ENCODE results near the gene PNP.
A peak's percentile ranks its signal among the peaks of the same experiment; 100 is the strongest.

PNP gene

GRCh38 chr14:20508367-20508766 is 39.2 kb downstream of the PNP start:
- H3K14ac ChIP-seq (ENCODE audit: low read length in 2 of 2) = no peak overlapping the region
- 88% methylated on average over 8 of the region's 8 CpGs for WGBS
- H3K4me1 ChIP-seq (ENCODE audit: control insufficient read depth, insufficient read depth, low read depth, low read length) = no peaks in the 10 kb centered on the region

GRCh38 chr14:20512177-20512905 is 43.1 kb downstream of the PNP start:
- WGBS = 76% methylated on average over 6 of the region's 7 CpGs
- H2AFZ ChIP-seq (ENCODE audit: low read depth, low read length) = no peak overlapping the region
- H3K18ac ChIP-seq (ENCODE audit: low read depth in 1 of 2, low read length in 2 of 2) = no peak overlapping the region
- no peak overlapping the region for H2BK120ac ChIP-seq (ENCODE audit: low read depth, low read length)
- H3K23ac ChIP-seq (ENCODE audit: low read length in 2 of 2) = no peak overlapping the region
- H3K27ac ChIP-seq (ENCODE audit: low read length, poor library complexity, severe bottlenecking) = no peak overlapping the region
- H3K4ac ChIP-seq (ENCODE audit: low read depth in 1 of 2, low read length in 2 of 2) = no peak overlapping the region
- H2BK5ac ChIP-seq (ENCODE audit: low read depth, low read length, poor library complexity, severe bottlenecking) = no peak overlapping the region
- peaks cover 8 to 11% of the 10 kb centered on the region in 2 experiments for H3K27me3 ChIP-seq (ENCODE audit: control insufficient read depth in 1 of 2, insufficient read depth in 1 of 2, low read length in 2 of 2)
- no peak overlapping the region for H2BK15ac ChIP-seq (ENCODE audit: low read depth, poor library complexity, severe bottlenecking)
- H2AK5ac ChIP-seq (ENCODE audit: low read length, severe bottlenecking) = no peak overlapping the region
- H3K36me3 ChIP-seq (ENCODE audit: control insufficient read depth in 1 of 2, insufficient read depth in 2 of 2, low read depth in 1 of 2, low read length in 2 of 2) = no peaks in the 10 kb centered on the region
- no peak overlapping the region for H2BK12ac ChIP-seq (ENCODE audit: low read length in 2 of 2)
- no peak overlapping the region for H3K14ac ChIP-seq (ENCODE audit: low read length in 2 of 2)
- no peak overlapping the region for H3K4me3 ChIP-seq (ENCODE audit: insufficient read depth in 1 of 2, low read depth in 1 of 2, low read length in 2 of 2)
- no peaks in the 10 kb centered on the region for H3K79me1 ChIP-seq (replicated peaks; ENCODE audit: low read length, poor library complexity, severe bottlenecking)
- H4K91ac ChIP-seq (ENCODE audit: low read length) = no peak overlapping the region
- DNase-seq = no peak
- no peak overlapping the region for H4K8ac ChIP-seq (ENCODE audit: low read length)
- no peak overlapping the region for H3K9ac ChIP-seq (ENCODE audit: low read length)
- no peak overlapping the region for H3K4me2 ChIP-seq (ENCODE audit: low read length, poor library complexity, severe bottlenecking)
- no peaks in the 10 kb centered on the region for H3K4me1 ChIP-seq (ENCODE audit: control insufficient read depth, insufficient read depth, low read depth, low read length)
- no peaks in the 10 kb centered on the region for H3K9me3 ChIP-seq (ENCODE audit: control insufficient read depth, low read length)

More at GRCh38 chr14:20508367-20508766, 39.2 kb downstream of the PNP start:
- no peak overlapping the region for H3K18ac ChIP-seq (ENCODE audit: low read depth in 1 of 2, low read length in 2 of 2)
- H3K27me3 ChIP-seq (ENCODE audit: control insufficient read depth in 1 of 2, insufficient read depth in 1 of 2, low read length in 2 of 2) = peaks cover 8 to 11% of the 10 kb centered on the region in 2 experiments
- no peak overlapping the region for H3K4me3 ChIP-seq (ENCODE audit: insufficient read depth in 1 of 2, low read depth in 1 of 2, low read length in 2 of 2)
- no peaks in the 10 kb centered on the region for H3K36me3 ChIP-seq (ENCODE audit: control insufficient read depth in 1 of 2, insufficient read depth in 2 of 2, low read depth in 1 of 2, low read length in 2 of 2)
- DNase-seq = no peak
- no peak overlapping the region for H3K4me2 ChIP-seq (ENCODE audit: low read length, poor library complexity, severe bottlenecking)
- no peak overlapping the region for H2BK5ac ChIP-seq (ENCODE audit: low read depth, low read length, poor library complexity, severe bottlenecking)
- H3K9ac ChIP-seq (ENCODE audit: low read length) = no peak overlapping the region
- no peak overlapping the region for H2BK15ac ChIP-seq (ENCODE audit: low read depth, poor library complexity, severe bottlenecking)
- no peak overlapping the region for H2AK5ac ChIP-seq (ENCODE audit: low read length, severe bottlenecking)
- H2BK12ac ChIP-seq (ENCODE audit: low read length in 2 of 2) = no peak overlapping the region
- no peak overlapping the region for H3K27ac ChIP-seq (ENCODE audit: low read length, poor library complexity, severe bottlenecking)
- no peak overlapping the region for H2BK120ac ChIP-seq (ENCODE audit: low read depth, low read length)
- H3K79me1 ChIP-seq (replicated peaks; ENCODE audit: low read length, poor library complexity, severe bottlenecking) = no peaks in the 10 kb centered on the region
- no peak overlapping the region for H4K91ac ChIP-seq (ENCODE audit: low read length)
- no peak overlapping the region for H3K4ac ChIP-seq (ENCODE audit: low read depth in 1 of 2, low read length in 2 of 2)
- no peak overlapping the region for H4K8ac ChIP-seq (ENCODE audit: low read length)
- no peaks in the 10 kb centered on the region for H3K9me3 ChIP-seq (ENCODE audit: control insufficient read depth, low read length)
- H3K23ac ChIP-seq (ENCODE audit: low read length in 2 of 2) = no peak overlapping the region
- H2AFZ ChIP-seq (ENCODE audit: low read depth, low read length) = no peak overlapping the region

GRCh38 chr14:20515846-20516245 is 46.6 kb downstream of the PNP start:
- H2BK12ac ChIP-seq (ENCODE audit: low read length in 2 of 2) = no peak overlapping the region
- H3K4me1 ChIP-seq (ENCODE audit: control insufficient read depth, insufficient read depth, low read depth, low read length) = no peaks in the 10 kb centered on the region
- no peak overlapping the region for H3K4me3 ChIP-seq (ENCODE audit: insufficient read depth in 1 of 2, low read depth in 1 of 2, low read length in 2 of 2)
- H2BK120ac ChIP-seq (ENCODE audit: low read depth, low read length) = no peak overlapping the region
- peaks cover 0 to 5% of the 10 kb centered on the region in 2 experiments for H3K27me3 ChIP-seq (ENCODE audit: control insufficient read depth in 1 of 2, insufficient read depth in 1 of 2, low read length in 2 of 2)
- H3K23ac ChIP-seq (ENCODE audit: low read length in 2 of 2) = no peak overlapping the region
- no peak overlapping the region for H2BK5ac ChIP-seq (ENCODE audit: low read depth, low read length, poor library complexity, severe bottlenecking)
- H3K27ac ChIP-seq (ENCODE audit: low read length, poor library complexity, severe bottlenecking) = no peak overlapping the region
- H3K4ac ChIP-seq (ENCODE audit: low read depth in 1 of 2, low read length in 2 of 2) = no peak overlapping the region
- no peak overlapping the region for H4K91ac ChIP-seq (ENCODE audit: low read length)
- H2AFZ ChIP-seq (ENCODE audit: low read depth, low read length) = no peak overlapping the region
- no peak overlapping the region for H3K14ac ChIP-seq (ENCODE audit: low read length in 2 of 2)
- peaks cover 2% of the 10 kb centered on the region for H3K9me3 ChIP-seq (ENCODE audit: control insufficient read depth, low read length)
- 40% methylated on average over 2 of the region's 4 CpGs for WGBS
- DNase-seq = no peak
- H3K18ac ChIP-seq (ENCODE audit: low read depth in 1 of 2, low read length in 2 of 2) = no peak overlapping the region
- H3K9ac ChIP-seq (ENCODE audit: low read length) = no peak overlapping the region
- H4K8ac ChIP-seq (ENCODE audit: low read length) = no peak overlapping the region
- no peak overlapping the region for H2AK5ac ChIP-seq (ENCODE audit: low read length, severe bottlenecking)
- no peak overlapping the region for H2BK15ac ChIP-seq (ENCODE audit: low read depth, poor library complexity, severe bottlenecking)
- H3K79me1 ChIP-seq (replicated peaks; ENCODE audit: low read length, poor library complexity, severe bottlenecking) = no peaks in the 10 kb centered on the region
- H3K36me3 ChIP-seq (ENCODE audit: control insufficient read depth in 1 of 2, insufficient read depth in 2 of 2, low read depth in 1 of 2, low read length in 2 of 2) = no peaks in the 10 kb centered on the region
- no peak overlapping the region for H3K4me2 ChIP-seq (ENCODE audit: low read length, poor library complexity, severe bottlenecking)

DNA sequence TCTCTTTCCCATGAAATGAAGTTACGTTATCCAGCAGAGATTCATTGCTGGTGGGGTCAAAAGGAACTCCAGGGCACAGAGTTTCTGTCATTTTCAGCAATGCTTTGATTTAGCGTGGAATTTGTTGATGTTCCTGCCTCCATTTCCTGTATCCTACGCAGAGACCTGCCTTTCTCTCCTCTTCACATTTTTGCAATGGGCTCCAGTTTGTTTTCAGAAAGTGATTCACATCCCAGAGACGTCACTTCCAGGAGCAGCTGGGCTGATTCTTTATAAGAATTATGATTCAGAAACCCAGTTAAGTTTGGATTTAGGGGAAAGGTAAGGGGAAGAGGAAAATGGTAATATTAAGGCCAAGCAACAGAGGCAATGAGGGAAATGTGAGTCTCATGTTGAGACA is 47.7 kb downstream of the PNP start:
- Histone ChIP-seq H2BK5ac (ENCODE audit: low read depth, low read length, poor library complexity, severe bottlenecking) (no peak overlapping the region), H3K27me3 (ENCODE audit: control insufficient read depth in 1 of 2, insufficient read depth in 1 of 2, low read length in 2 of 2) (no peaks in the 10 kb centered on the region), H2BK15ac (ENCODE audit: low read depth, poor library complexity, severe bottlenecking) (no peak overlapping the region), H2BK12ac (ENCODE audit: low read length in 2 of 2) (no peak overlapping the region), H4K91ac (ENCODE audit: low read length) (no peak overlapping the region), H2AFZ (ENCODE audit: low read depth, low read length) (no peak overlapping the region), H3K18ac (ENCODE audit: low read depth in 1 of 2, low read length in 2 of 2) (no peak overlapping the region), H3K79me1 (replicated peaks; ENCODE audit: low read length, poor library complexity, severe bottlenecking) (no peaks in the 10 kb centered on the region), H4K8ac (ENCODE audit: low read length) (no peak overlapping the region), H3K4ac (ENCODE audit: low read depth in 1 of 2, low read length in 2 of 2) (no peak overlapping the region), H3K4me2 (ENCODE audit: low read length, poor library complexity, severe bottlenecking) (no peak overlapping the region), H3K14ac (ENCODE audit: low read length in 2 of 2) (peak overlapping the region in 1 of 2 experiments; percentile 20), H3K27ac (ENCODE audit: low read length, poor library complexity, severe bottlenecking) (no peak overlapping the region), H3K9ac (ENCODE audit: low read length) (peak overlapping the region; percentile 36), H3K23ac (ENCODE audit: low read length in 2 of 2) (no peak overlapping the region), H3K4me3 (ENCODE audit: insufficient read depth in 1 of 2, low read depth in 1 of 2, low read length in 2 of 2) (no peak overlapping the region), H3K36me3 (ENCODE audit: control insufficient read depth in 1 of 2, insufficient read depth in 2 of 2, low read depth in 1 of 2, low read length in 2 of 2) (no peaks in the 10 kb centered on the region), H3K9me3 (ENCODE audit: control insufficient read depth, low read length) (peaks cover 2% of the 10 kb centered on the region), H2BK120ac (ENCODE audit: low read depth, low read length) (no peak overlapping the region), H3K4me1 (ENCODE audit: control insufficient read depth, insufficient read depth, low read depth, low read length) (no peaks in the 10 kb centered on the region), H2AK5ac (ENCODE audit: low read length, severe bottlenecking) (no peak overlapping the region)
- DNase-seq = no peak
- WGBS = 56% methylated on average over 4 of the region's 4 CpGs
